Skeletal muscle tissue (tissue), 4 donors: ENCODE measurements around the gene ZNF48. TPM values are rescaled to one million over a fixed set of nuclear protein-coding genes. Genes with fewer than 3 reads are reported as not detected.

Source experiments
- H3K27ac ChIP-seq: one replicate; pipeline ENCODE4 v1.7.0; 2013; ENCODE audit warnings: mild to moderate bottlenecking, low read depth, low read length, inconsistent platforms
- H3K27me3 ChIP-seq, 3 donors: one replicate each; pipeline ENCODE4 v1.7.0; 2013; ENCODE audit warnings: low read length in 3 of 3; ENCODE audit not compliant: control insufficient read depth in 3 of 3, insufficient read depth in 3 of 3
- H3K36me3 ChIP-seq, 3 donors: one replicate each; pipeline ENCODE4 v1.7.0; 2013; ENCODE audit warnings: low read length in 3 of 3; ENCODE audit not compliant: control insufficient read depth in 3 of 3, insufficient read depth in 3 of 3
- H3K4me1 ChIP-seq, 3 donors: one replicate each; pipeline ENCODE4 v1.7.0; 2013; ENCODE audit warnings: low read length in 3 of 3, mild to moderate bottlenecking in 3 of 3; ENCODE audit not compliant: control insufficient read depth in 3 of 3, insufficient read depth in 3 of 3
- H3K4me3 ChIP-seq, 3 donors: one replicate each; pipeline ENCODE4 v1.7.0; 2013; ENCODE audit warnings: low read length in 3 of 3
- H3K9ac ChIP-seq, 3 donors: one replicate each; pipeline ENCODE4 v1.7.0; 2013; ENCODE audit warnings: low read length in 3 of 3, mild to moderate bottlenecking in 3 of 3, moderate library complexity in 2 of 3, low read depth in 1 of 3
- H3K9me3 ChIP-seq, 3 donors: one replicate each; pipeline ENCODE4 v1.7.0; 2013; ENCODE audit warnings: low read length in 3 of 3; ENCODE audit not compliant: control insufficient read depth in 3 of 3
- total RNA-seq: library from RNA; depleted of rRNA; stranded (reverse); fragments of >200 nt; gene quantifications from one replicate; pipeline ENCODE4 v1.2.3, GENCODE V29; 2014
- donor health status: Osteomylitis.

The ZNF48 gene
- total RNA-seq, 1 donor from 2014 or later, result 6.3 TPM

- Histone ChIP-seq H3K9me3 (no peaks in the 10 kb centered on the region), H3K4me1 (peaks cover 23 to 51% (median 31%) of the 10 kb centered on the region in 3 donors), H3K27ac (peak overlapping the region; percentile 100), H3K9ac (peak overlapping the region; percentile 78 to 89 (median 81)), H3K36me3 (peaks cover 10 to 16% (median 11%) of the 10 kb centered on the region in 3 donors), H3K27me3 (no peaks in the 10 kb centered on the region), H3K4me3 (peak overlapping the region; percentile 58 to 88 (median 78))
These were observed 18.7 kb upstream of the ZNF48 start for GRCh38 chr16:30376461-30376902.

- Histone ChIP-seq H3K9me3 (no peaks in the 10 kb centered on the region), H3K27ac (peak overlapping the region; percentile 100), H3K27me3 (no peaks in the 10 kb centered on the region), H3K9ac (peak overlapping the region; percentile 89 to 92 (median 89)), H3K4me3 (peak overlapping the region; percentile 78 to 88 (median 85)), H3K4me1 (peaks cover 20 to 43% (median 24%) of the 10 kb centered on the region in 3 donors), H3K36me3 (peaks cover 10 to 16% (median 11%) of the 10 kb centered on the region in 3 donors)
These were observed 18.0 kb upstream of the ZNF48 start for GRCh38 chr16:30377050-30377811.

- Histone ChIP-seq H3K4me3 (peak overlapping the region; percentile 78 to 88 (median 85)), H3K9ac (peak overlapping the region; percentile 89 to 92 (median 89)), H3K36me3 (peaks cover 10 to 16% (median 11%) of the 10 kb centered on the region in 3 donors), H3K27me3 (no peaks in the 10 kb centered on the region), H3K4me1 (peaks cover 18 to 37% (median 20%) of the 10 kb centered on the region in 3 donors), H3K9me3 (no peaks in the 10 kb centered on the region), H3K27ac (peak overlapping the region; percentile 100)
These were observed 17.4 kb upstream of the ZNF48 start for GRCh38 chr16:30377812-30378235.

- H3K27ac ChIP-seq, result peak overlapping the region; percentile 100
- no peaks in the 10 kb centered on the region for H3K27me3 ChIP-seq
- H3K4me1 ChIP-seq, result peaks cover 18 to 34% (median 18%) of the 10 kb centered on the region in 3 donors
- peak overlapping the region; percentile 88 to 93 (median 88) for H3K4me3 ChIP-seq
- no peaks in the 10 kb centered on the region for H3K9me3 ChIP-seq
- H3K9ac ChIP-seq, result peak overlapping the region; percentile 89 to 92 (median 89)
- H3K36me3 ChIP-seq, result peaks cover 10 to 16% (median 11%) of the 10 kb centered on the region in 3 donors
These were observed 16.7 kb upstream of the ZNF48 start for GRCh38 chr16:30378236-30379157.

GRCh38 chr16:30379158-30379783, 15.9 kb upstream of the ZNF48 start:
- Histone ChIP-seq H3K36me3 (peaks cover 10 to 16% (median 11%) of the 10 kb centered on the region in 3 donors), H3K27me3 (no peaks in the 10 kb centered on the region), H3K4me1 (peaks cover 12 to 30% (median 18%) of the 10 kb centered on the region in 3 donors), H3K27ac (peak overlapping the region; percentile 100), H3K4me3 (peak overlapping the region; percentile 88 to 93 (median 88)), H3K9me3 (no peaks in the 10 kb centered on the region), H3K9ac (peak overlapping the region; percentile 57 to 79 (median 71))

GRCh38 chr16:30380072-30380802, 15.0 kb upstream of the ZNF48 start:
- Histone ChIP-seq H3K9ac (no peak overlapping the region), H3K4me3 (no peak overlapping the region), H3K9me3 (no peaks in the 10 kb centered on the region), H3K27me3 (no peaks in the 10 kb centered on the region), H3K4me1 (peaks cover 12 to 27% (median 14%) of the 10 kb centered on the region in 3 donors), H3K36me3 (peaks cover 10 to 16% (median 11%) of the 10 kb centered on the region in 3 donors), H3K27ac (no peak overlapping the region)

GRCh38 chr16:30380803-30381208, 14.4 kb upstream of the ZNF48 start:
- Histone ChIP-seq H3K4me3 (no peak overlapping the region), H3K9ac (peak overlapping the region in 1 of 3 donors; percentile 11), H3K36me3 (peaks cover 8 to 13% (median 9%) of the 10 kb centered on the region in 3 donors), H3K4me1 (peaks cover 12 to 25% (median 14%) of the 10 kb centered on the region in 3 donors), H3K27ac (peak overlapping the region; percentile 52), H3K9me3 (no peaks in the 10 kb centered on the region), H3K27me3 (no peaks in the 10 kb centered on the region)

- Histone ChIP-seq H3K27ac (peak overlapping the region; percentile 52), H3K4me1 (peaks cover 12 to 19% (median 14%) of the 10 kb centered on the region in 3 donors), H3K27me3 (no peaks in the 10 kb centered on the region), H3K4me3 (no peak overlapping the region), H3K36me3 (peaks cover 2 to 9% (median 2%) of the 10 kb centered on the region in 3 donors), H3K9ac (no peak overlapping the region), H3K9me3 (no peaks in the 10 kb centered on the region)
These were observed 13.8 kb upstream of the ZNF48 start for GRCh38 chr16:30381291-30382041.
